Measurements from ENCODE around the gene TRABD2A.

TRABD2A gene

DNA sequence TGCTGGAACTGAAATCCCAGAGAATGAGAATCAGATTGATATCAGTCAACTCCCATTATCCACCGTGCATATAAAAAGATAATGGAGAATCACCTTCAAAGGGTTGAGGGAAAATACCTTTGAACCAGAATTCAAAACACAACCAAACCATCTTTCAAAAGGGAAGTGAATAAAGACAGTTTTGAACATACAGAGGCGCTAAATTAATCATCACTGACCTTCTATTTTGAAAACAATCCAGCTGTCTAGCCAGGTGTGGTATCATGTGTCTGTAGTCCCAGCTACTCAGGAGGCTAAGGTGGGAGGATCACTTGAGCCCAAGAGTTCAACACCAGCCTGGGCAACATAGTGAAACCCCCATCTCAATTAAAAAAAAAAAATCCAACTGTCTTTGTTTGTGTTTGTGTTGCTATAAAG, 63.6 kb downstream of the TRABD2A start:
- DNase-seq (ENCODE audit: low read depth, low spot score) = no peak
- Histone ChIP-seq H3K36me3 (ENCODE audit: insufficient read depth, low read length) (no peaks in the 10 kb centered on the region), H3K9me3 (ENCODE audit: low read depth, low read length) (no peaks in the 10 kb centered on the region), H3K4me3 (no peak overlapping the region), H3K9ac (ENCODE audit: insufficient read length) (no peak overlapping the region), H3K27ac (no peak overlapping the region)
- TF ChIP-seq FOXP2 (optimal IDR thresholded peaks at IDR 0.05; ENCODE audit: control extremely low read depth, extremely low read length, insufficient read depth) (no peak), EZH2 (IDR thresholded peaks at IDR 0.05) (no peak), POLR2AphosphoS5 (IDR thresholded peaks at IDR 0.05; ENCODE audit: borderline replicate concordance, low read depth, low read length) (no peak)

GRCh38 chr2:84816426-84817026, 64.4 kb downstream of the TRABD2A start:
- Histone ChIP-seq H3K36me3 (ENCODE audit: insufficient read depth, low read length) (no peaks in the 10 kb centered on the region), H3K4me3 (no peak overlapping the region), H3K27ac (no peak overlapping the region), H3K9ac (ENCODE audit: insufficient read length) (no peak overlapping the region), H3K9me3 (ENCODE audit: low read depth, low read length) (no peaks in the 10 kb centered on the region)
- TF ChIP-seq EZH2 (IDR thresholded peaks at IDR 0.05) (no peak), FOXP2 (optimal IDR thresholded peaks at IDR 0.05; ENCODE audit: control extremely low read depth, extremely low read length, insufficient read depth) (no peak), POLR2AphosphoS5 (IDR thresholded peaks at IDR 0.05; ENCODE audit: borderline replicate concordance, low read depth, low read length) (no peak)
- DNase-seq (ENCODE audit: low read depth, low spot score) = no peak

- Histone ChIP-seq H3K36me3 (ENCODE audit: insufficient read depth, low read length) (no peaks in the 10 kb centered on the region), H3K9ac (ENCODE audit: insufficient read length) (no peak overlapping the region), H3K27ac (no peak overlapping the region), H3K9me3 (ENCODE audit: low read depth, low read length) (no peaks in the 10 kb centered on the region), H3K4me3 (no peak overlapping the region)
- TF ChIP-seq FOXP2 (optimal IDR thresholded peaks at IDR 0.05; ENCODE audit: control extremely low read depth, extremely low read length, insufficient read depth) (no peak), POLR2AphosphoS5 (IDR thresholded peaks at IDR 0.05; ENCODE audit: borderline replicate concordance, low read depth, low read length) (no peak), EZH2 (IDR thresholded peaks at IDR 0.05) (no peak)
- DNase-seq (ENCODE audit: low read depth, low spot score) = no peak
These were observed 65.7 kb downstream of the TRABD2A start for GRCh38 chr2:84815146-84815545.

GRCh38 chr2:84811839-84812431, 68.9 kb downstream of the TRABD2A start:
- DNase-seq (ENCODE audit: low read depth, low spot score) = no peak
- Histone ChIP-seq H3K9me3 (ENCODE audit: low read depth, low read length) (no peaks in the 10 kb centered on the region), H3K4me3 (no peak overlapping the region), H3K27ac (no peak overlapping the region), H3K9ac (ENCODE audit: insufficient read length) (no peak overlapping the region), H3K36me3 (ENCODE audit: insufficient read depth, low read length) (no peaks in the 10 kb centered on the region)
- TF ChIP-seq POLR2AphosphoS5 (IDR thresholded peaks at IDR 0.05; ENCODE audit: borderline replicate concordance, low read depth, low read length) (no peak), EZH2 (IDR thresholded peaks at IDR 0.05) (no peak), FOXP2 (optimal IDR thresholded peaks at IDR 0.05; ENCODE audit: control extremely low read depth, extremely low read length, insufficient read depth) (no peak)

GRCh38 chr2:84808279-84808678, 72.6 kb downstream of the TRABD2A start:
- no peak overlapping the region for H3K27ac ChIP-seq
- DNase-seq (ENCODE audit: low read depth, low spot score) = no peak
- no peak for TF ChIP-seq EZH2 (IDR thresholded peaks at IDR 0.05)
- TF ChIP-seq FOXP2 (optimal IDR thresholded peaks at IDR 0.05; ENCODE audit: control extremely low read depth, extremely low read length, insufficient read depth) = no peak
- TF ChIP-seq POLR2AphosphoS5 (IDR thresholded peaks at IDR 0.05; ENCODE audit: borderline replicate concordance, low read depth, low read length) = no peak
- H3K36me3 ChIP-seq (ENCODE audit: insufficient read depth, low read length) = no peaks in the 10 kb centered on the region
- H3K9ac ChIP-seq (ENCODE audit: insufficient read length) = no peak overlapping the region
- H3K9me3 ChIP-seq (ENCODE audit: low read depth, low read length) = no peaks in the 10 kb centered on the region
- H3K4me3 ChIP-seq = no peak overlapping the region

DNA sequence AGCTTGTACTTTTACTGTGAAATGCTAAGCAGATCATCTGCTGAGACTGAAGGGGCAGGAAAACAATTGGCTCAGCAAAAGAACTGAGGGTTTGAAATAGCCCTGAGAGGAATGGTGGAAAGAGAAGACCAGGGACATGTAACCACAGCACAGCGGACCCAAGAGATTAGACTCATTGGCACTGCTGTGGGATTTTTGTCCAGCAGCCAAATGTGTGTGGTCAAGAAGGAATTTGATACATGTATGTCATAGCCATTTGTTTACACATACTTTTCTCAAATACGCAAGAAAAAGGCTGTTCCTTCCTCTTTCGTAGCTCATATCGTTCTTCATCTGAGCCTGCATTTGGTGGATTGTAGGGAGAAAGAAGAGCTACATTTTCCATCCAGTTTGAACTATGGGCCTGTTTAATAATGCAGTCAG, 73.8 kb downstream of the TRABD2A start:
- Histone ChIP-seq H3K27ac (no peak overlapping the region), H3K9me3 (ENCODE audit: low read depth, low read length) (no peaks in the 10 kb centered on the region), H3K36me3 (ENCODE audit: insufficient read depth, low read length) (no peaks in the 10 kb centered on the region), H3K4me3 (no peak overlapping the region), H3K9ac (ENCODE audit: insufficient read length) (no peak overlapping the region)
- DNase-seq (ENCODE audit: low read depth, low spot score) = no peak
- no peak for TF ChIP-seq POLR2AphosphoS5 (IDR thresholded peaks at IDR 0.05; ENCODE audit: borderline replicate concordance, low read depth, low read length)

GRCh38 chr2:84805250-84805958, 75.5 kb downstream of the TRABD2A start:
- Histone ChIP-seq H3K9me3 (ENCODE audit: low read depth, low read length) (no peaks in the 10 kb centered on the region), H3K27ac (no peak overlapping the region), H3K36me3 (ENCODE audit: insufficient read depth, low read length) (no peaks in the 10 kb centered on the region), H3K9ac (ENCODE audit: insufficient read length) (no peak overlapping the region), H3K4me3 (no peak overlapping the region)
- no peak for DNase-seq (ENCODE audit: low read depth, low spot score)
- no peak for TF ChIP-seq FOXP2 (optimal IDR thresholded peaks at IDR 0.05; ENCODE audit: control extremely low read depth, extremely low read length, insufficient read depth)
- no peak for TF ChIP-seq EZH2 (IDR thresholded peaks at IDR 0.05)
- TF ChIP-seq POLR2AphosphoS5 (IDR thresholded peaks at IDR 0.05; ENCODE audit: borderline replicate concordance, low read depth, low read length) = no peak

DNA sequence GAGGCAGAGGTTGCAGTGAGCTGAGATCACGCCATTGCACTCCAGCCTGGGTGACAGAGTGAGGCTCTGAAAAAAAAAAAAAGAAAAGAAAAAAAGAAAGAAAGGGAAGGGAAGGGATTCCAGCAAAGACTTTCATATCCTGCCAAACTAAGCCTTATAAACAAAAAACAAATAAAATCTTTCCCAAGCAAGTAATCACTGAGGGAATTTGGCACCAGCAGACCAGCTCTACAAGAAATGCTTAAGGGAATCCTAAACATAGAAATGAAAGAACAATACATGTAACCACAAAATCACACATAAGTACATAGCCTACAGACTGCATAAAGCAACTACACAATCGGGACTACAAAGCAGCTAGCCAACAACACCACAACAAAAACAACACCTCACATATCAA, 79.1 kb downstream of the TRABD2A start:
- no peak overlapping the region for H3K9ac ChIP-seq (ENCODE audit: insufficient read length)
- no peak overlapping the region for H3K4me3 ChIP-seq
- H3K36me3 ChIP-seq (ENCODE audit: insufficient read depth, low read length) = no peaks in the 10 kb centered on the region
- no peak overlapping the region for H3K27ac ChIP-seq
- TF ChIP-seq POLR2AphosphoS5 (IDR thresholded peaks at IDR 0.05; ENCODE audit: borderline replicate concordance, low read depth, low read length) = no peak
- TF ChIP-seq EZH2 (IDR thresholded peaks at IDR 0.05) = no peak
- no peak for TF ChIP-seq FOXP2 (optimal IDR thresholded peaks at IDR 0.05; ENCODE audit: control extremely low read depth, extremely low read length, insufficient read depth)
- no peak for DNase-seq (ENCODE audit: low read depth, low spot score)
- no peaks in the 10 kb centered on the region for H3K9me3 ChIP-seq (ENCODE audit: low read depth, low read length)
